HG02610 (cell line): ENCODE results near the gene C19orf67.

Source experiments
- ATAC-seq: cut with Tn5 transposase; IDR thresholded peaks from one replicate; pipeline ENCODE4 v1.9.1; 2021; ENCODE audit warnings: mild to moderate bottlenecking, moderate library complexity; ENCODE audit not compliant: unreplicated experiment

Gene C19orf67

GRCh38 chr19:14088634-14089411 is 3.2 kb upstream of the C19orf67 start:
- ATAC-seq: no peak

- ATAC-seq: no peak
These were observed 515 bp upstream of the C19orf67 start for GRCh38 chr19:14086098-14086497.

- no peak for ATAC-seq
These were observed 3.0 kb downstream of the C19orf67 start for GRCh38 chr19:14082675-14082960.

GRCh38 chr19:14081797-14082674 is 3.5 kb downstream of the C19orf67 start:
- peak; percentile 21 for ATAC-seq

- peak; percentile 79 for ATAC-seq
These were observed 4.4 kb downstream of the C19orf67 start for GRCh38 chr19:14080887-14081796.

GRCh38 chr19:14078411-14078810 is 7.2 kb downstream of the C19orf67 start:
- ATAC-seq: no peak

GRCh38 chr19:14073925-14074838 is 11.4 kb downstream of the C19orf67 start:
- no peak for ATAC-seq

GRCh38 chr19:14073261-14073924 is 12.2 kb downstream of the C19orf67 start:
- ATAC-seq: peak; percentile 39

GRCh38 chr19:14072535-14073260 is 12.9 kb downstream of the C19orf67 start, which contains the start of gene MISP3:
Gene MISP3 (plus strand): TSS chr19:14072786. CDS start chr19:14073310, 524 bp downstream.
- ATAC-seq: no peak

GRCh38 chr19:14070268-14071050 is 15.1 kb downstream of the C19orf67 start:
- ATAC-seq: no peak

- no peak for ATAC-seq
These were observed 19.4 kb downstream of the C19orf67 start for GRCh38 chr19:14066134-14066533.

- no peak for ATAC-seq
These were observed 22.5 kb downstream of the C19orf67 start for GRCh38 chr19:14063105-14063504.

GRCh38 chr19:14062558-14062855 is 23.1 kb downstream of the C19orf67 start:
- no peak for ATAC-seq

GRCh38 chr19:14061751-14062557 is 23.6 kb downstream of the C19orf67 start, which contains the start of gene PALM3:
Gene PALM3 (minus strand): TSS chr19:14062076. CDS start chr19:14061980, 96 bp downstream.
- no peak for ATAC-seq

- ATAC-seq: no peak
These were observed 24.4 kb downstream of the C19orf67 start for GRCh38 chr19:14061081-14061749.

GRCh38 chr19:14059652-14060155 is 25.9 kb downstream of the C19orf67 start:
- no peak for ATAC-seq
